HG03175 (cell line): ENCODE results near the gene SLC39A9.
A peak's percentile ranks its signal among the peaks of the same experiment; 100 is the strongest.

Experiments
- ATAC-seq: cut with Tn5 transposase; IDR thresholded peaks from one replicate; pipeline ENCODE4 v1.9.1; 2021; ENCODE audit warnings: mild to moderate bottlenecking, moderate library complexity; ENCODE audit not compliant: unreplicated experiment

Gene SLC39A9, protein sequence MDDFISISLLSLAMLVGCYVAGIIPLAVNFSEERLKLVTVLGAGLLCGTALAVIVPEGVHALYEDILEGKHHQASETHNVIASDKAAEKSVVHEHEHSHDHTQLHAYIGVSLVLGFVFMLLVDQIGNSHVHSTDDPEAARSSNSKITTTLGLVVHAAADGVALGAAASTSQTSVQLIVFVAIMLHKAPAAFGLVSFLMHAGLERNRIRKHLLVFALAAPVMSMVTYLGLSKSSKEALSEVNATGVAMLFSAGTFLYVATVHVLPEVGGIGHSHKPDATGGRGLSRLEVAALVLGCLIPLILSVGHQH

DNA sequence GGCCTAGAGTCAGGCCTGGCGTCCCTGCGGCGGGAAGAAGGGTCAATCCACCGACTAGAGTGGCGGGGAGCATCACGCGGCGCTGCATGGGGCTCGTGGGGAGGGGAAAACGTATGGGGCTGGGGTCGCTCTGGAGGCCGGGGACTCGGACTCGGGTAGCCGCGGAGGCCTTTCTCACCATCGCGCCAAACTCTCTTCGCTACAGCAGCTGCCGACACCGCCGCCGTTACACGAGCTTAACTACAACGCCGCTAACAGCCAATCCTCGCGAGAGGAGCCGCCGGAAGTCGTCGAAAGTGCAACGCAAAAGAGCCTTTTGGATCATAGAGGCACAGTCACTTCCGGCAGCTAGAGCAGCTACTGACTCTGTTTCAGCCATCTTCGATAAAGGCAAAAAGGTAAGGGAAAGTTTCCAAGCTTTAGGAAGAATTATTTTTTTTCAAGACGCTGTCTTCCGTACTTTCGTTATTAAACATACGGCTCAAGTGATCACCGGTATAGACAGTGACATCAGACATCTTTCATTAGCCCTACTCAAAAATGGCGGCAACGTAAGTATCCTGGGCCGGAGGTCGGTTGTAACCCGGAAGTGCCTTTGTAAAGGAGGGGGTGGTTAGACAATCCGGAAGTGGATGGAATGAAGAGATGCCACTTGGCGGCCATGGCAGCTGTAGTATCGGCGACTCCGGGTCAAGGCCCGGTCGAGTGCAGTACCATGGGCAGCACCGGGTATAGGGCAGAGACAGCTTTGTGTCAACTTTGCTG lies at the start of gene SLC39A9, which contains the start of gene ERH:
Gene SLC39A9, plus strand, starts transcription at position 640 of the 765 bp plus-strand sequence. CDS start 678 bp downstream, outside the sequence.
Gene ERH, minus strand, starts transcription at position 247 of the 765 bp plus-strand sequence. Its CDS starts 66 bp downstream, at position 181.
- ATAC-seq, result peak; percentile 90

DNA sequence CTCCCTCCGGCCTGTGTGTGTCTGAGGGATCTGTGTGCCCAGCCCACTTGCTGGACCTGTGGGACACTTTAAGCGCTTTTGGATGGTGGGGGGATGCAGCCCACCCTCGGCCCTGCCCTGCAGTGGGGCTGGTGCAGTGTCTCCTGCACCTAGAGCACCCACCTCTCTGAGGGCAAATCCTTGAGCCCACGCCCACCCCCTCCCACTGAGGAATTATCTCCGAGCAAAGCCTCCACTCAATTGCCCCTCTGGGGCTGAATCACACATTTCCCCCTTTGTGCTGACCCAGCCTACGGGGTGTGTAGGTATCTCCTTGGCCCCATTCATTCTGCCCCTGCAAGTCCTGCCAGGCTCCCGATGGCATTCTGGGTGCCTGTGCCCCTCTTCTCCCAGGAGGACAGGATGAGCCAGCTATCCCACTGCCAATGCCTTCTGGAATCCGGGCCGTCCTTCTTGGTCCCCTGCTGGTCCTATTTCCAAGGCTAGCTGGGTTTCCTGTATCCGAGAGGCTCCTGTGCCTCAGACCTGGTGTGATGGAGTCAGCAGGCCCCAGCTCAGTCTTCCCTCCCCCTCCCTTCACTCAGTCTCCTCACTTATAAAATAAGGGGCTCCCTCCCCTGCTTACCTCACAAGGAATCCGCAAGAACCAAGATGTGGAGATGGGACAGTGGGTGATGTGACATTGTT lies 49.3 kb upstream of the SLC39A9 start:
- ATAC-seq, result no peak

- ATAC-seq, result no peak
Measured at GRCh38 chr14:69350892-69351291, 47.6 kb upstream of the SLC39A9 start.

GRCh38 chr14:69351385-69351784 lies 47.1 kb upstream of the SLC39A9 start:
- ATAC-seq, result no peak

DNA sequence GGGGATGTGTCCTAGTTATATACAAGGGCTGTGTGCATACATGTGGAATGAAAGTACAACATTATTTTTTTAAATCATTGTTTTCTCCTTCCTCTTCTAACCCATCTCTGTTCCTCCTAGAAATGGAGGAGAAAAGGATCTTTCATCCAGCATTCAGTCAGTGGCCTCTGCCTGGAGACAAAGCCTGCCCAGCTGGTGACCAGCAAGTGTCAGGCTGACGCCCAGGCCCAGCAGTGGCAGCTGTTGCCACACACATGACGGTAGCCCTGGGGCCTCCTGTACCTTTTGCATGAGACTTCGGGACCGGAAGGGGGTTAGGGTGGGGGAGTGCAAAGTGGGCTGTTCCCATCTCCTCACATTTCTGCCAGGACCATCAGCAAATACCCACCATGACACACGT lies 46.6 kb upstream of the SLC39A9 start:
- no peak for ATAC-seq

- ATAC-seq, result no peak
Measured at GRCh38 chr14:69353168-69353567, 45.3 kb upstream of the SLC39A9 start.

DNA sequence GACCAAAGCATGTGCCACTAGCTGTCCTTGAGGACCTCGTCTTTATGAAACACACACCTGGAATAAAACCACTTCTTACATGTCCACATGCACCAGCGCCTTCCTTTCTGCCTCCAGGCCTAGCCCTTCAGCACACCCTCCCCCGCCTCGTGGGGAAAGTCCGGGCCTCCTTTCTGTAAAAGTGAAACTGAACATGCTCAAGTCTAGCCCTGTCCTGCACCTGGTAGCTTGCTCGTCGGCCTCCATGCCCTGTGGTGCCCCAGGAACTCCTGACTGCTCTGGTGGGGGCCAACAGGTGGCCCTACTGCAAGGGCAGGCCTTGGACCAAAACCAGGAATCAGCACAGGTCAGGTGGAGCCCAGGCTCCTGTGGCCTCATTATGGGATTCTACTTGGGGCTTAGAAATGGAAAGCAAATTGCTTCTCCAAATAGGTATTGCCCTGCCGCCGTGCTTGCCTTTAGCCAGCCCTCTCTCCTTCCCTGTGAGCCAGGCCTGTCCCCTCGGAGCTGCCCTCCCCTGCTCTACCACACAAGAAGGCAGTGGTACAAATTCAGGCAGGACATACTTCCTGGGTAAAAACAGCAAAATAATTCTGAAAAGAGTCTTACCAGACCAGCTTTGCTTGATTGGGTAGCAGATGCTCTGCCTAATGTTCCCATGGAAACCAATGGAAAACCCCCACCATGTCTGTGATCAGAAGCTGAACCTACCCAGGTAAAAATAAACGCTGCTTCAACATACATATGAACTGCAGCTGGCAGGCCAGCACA lies 43.9 kb upstream of the SLC39A9 start:
- ATAC-seq, result peak; percentile 91

GRCh38 chr14:69355154-69355597 lies 43.3 kb upstream of the SLC39A9 start:
- peak; percentile 2 for ATAC-seq

- no peak for ATAC-seq
Measured at GRCh38 chr14:69355607-69356281, 42.7 kb upstream of the SLC39A9 start.

GRCh38 chr14:69356903-69357543 lies 41.5 kb upstream of the SLC39A9 start:
- ATAC-seq, result no peak

GRCh38 chr14:69357544-69358200 lies 40.8 kb upstream of the SLC39A9 start:
- ATAC-seq, result no peak

GRCh38 chr14:69358233-69358963 lies 40.1 kb upstream of the SLC39A9 start:
- ATAC-seq, result no peak

DNA sequence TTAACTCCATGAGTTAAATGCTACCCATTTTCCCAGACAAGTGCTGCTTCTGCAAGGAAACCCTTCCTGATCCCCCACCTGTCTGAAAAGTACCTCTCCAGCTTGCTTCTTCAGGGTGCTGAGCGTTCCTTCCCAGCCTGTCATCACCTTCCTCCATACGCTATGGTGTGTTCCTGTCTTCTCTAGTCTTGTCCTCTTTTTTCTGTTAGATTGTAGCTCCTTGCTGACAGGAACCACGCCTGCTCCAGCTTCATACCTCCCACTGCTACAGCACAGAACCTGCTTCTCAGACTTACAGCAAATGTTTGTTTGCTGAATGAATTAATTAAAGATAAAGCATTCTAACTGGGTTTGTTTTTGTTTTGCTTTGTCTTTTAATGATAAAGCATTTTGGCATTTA lies 39.5 kb upstream of the SLC39A9 start:
- no peak for ATAC-seq

DNA sequence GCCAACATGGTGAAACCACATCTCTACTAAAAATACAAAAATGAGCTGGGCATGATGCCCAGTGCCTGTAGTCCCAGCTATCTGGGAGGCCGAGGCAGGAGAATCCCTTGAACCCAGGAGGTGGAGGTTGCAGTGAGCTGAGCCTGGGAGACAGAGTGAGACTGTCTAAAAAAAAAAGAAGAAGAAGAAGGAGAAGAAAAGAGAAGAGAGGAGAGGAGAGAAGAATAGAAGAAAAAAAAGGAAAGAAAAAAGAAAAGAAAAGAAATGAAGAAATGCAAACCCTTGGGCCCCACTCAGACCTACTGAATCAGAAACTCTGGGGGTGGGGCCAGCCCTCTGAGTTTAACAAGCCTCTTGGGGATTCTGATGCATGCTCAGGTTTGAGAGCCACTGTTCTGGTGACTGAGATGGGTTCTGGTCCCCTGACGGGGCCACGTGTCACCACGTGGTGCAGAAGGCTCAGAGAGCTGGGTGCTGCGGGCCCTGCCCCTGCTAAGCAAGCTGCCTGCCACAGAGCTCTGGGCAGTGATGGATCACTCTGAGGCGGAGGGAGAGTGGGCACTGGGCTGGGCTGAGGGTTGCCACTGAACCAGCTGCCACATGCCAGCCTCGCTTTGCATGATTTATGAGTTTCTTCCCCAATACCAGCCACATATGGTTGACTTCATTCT lies 37.9 kb upstream of the SLC39A9 start:
- no peak for ATAC-seq

- no peak for ATAC-seq
Measured at GRCh38 chr14:69363055-69363454, 35.4 kb upstream of the SLC39A9 start.

- ATAC-seq, result no peak
Measured at GRCh38 chr14:69363964-69364363, 34.5 kb upstream of the SLC39A9 start.

DNA sequence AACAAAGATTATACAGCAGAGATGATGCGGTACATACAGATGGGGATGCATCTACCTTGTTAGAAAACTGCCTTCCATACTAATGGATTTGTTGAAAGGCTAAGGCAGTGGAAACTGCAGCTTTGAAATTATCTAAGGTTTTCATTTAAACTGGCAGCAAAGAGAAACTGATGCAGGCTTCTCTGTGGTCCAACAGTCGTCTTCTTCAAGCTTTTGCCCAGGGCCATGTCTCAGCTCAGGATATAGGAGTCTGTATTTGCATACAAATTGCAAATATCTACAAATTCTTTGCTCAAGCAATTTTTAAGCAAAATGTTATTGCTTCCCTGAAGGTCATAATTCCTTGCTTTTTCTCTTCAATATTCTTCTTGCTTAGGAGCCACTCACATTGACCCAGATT lies 34.1 kb upstream of the SLC39A9 start:
- ATAC-seq, result no peak

DNA sequence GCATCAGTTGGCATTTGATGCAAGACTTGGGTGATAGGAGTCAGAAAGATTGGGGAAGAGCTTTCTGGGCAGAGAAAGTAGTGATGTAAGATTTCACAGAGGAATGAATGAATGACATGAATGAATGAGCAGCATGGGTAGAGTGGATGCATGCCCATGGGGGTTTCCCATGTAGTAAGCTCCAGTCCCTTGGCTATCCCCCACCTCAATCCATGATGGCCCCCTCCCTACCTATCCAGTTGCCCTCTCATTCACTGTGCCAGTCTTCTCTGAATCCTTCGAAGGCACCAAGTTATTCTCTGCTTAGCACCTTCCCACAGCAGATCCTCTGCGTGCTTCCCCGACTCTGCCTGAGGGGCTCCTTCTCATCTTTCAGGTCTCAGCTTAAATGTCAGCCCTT lies 32.4 kb upstream of the SLC39A9 start:
- ATAC-seq, result no peak
